ENCODE results near the gene TRMT1.

GRCh38 chr19:13058951-13059660, 57.4 kb downstream of the TRMT1 start:
- TF ChIP-seq, protein P1, sequence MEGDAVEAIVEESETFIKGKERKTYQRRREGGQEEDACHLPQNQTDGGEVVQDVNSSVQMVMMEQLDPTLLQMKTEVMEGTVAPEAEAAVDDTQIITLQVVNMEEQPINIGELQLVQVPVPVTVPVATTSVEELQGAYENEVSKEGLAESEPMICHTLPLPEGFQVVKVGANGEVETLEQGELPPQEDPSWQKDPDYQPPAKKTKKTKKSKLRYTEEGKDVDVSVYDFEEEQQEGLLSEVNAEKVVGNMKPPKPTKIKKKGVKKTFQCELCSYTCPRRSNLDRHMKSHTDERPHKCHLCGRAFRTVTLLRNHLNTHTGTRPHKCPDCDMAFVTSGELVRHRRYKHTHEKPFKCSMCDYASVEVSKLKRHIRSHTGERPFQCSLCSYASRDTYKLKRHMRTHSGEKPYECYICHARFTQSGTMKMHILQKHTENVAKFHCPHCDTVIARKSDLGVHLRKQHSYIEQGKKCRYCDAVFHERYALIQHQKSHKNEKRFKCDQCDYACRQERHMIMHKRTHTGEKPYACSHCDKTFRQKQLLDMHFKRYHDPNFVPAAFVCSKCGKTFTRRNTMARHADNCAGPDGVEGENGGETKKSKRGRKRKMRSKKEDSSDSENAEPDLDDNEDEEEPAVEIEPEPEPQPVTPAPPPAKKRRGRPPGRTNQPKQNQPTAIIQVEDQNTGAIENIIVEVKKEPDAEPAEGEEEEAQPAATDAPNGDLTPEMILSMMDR (IDR thresholded peaks at IDR 0.05; ENCODE audit: insufficient read depth, low read length), result no peak
- TF ChIP-seq POLR2AphosphoS5 (IDR thresholded peaks at IDR 0.05; ENCODE audit: low read depth), result no peak

All from HL-60 (cell line).